Cardiac fibroblast (primary cell): ENCODE results near the gene ITFG1.
"Not testable (repeated sequence)": the region's sequence is repeated elsewhere in the genome, so short reads cannot be mapped to it uniquely, and the experiment has no call there.

Source experiments
- DNase-seq, 2 donors: peaks; one replicate each; pipeline versions ENCODE4 v3.0.0 to v3.0.0-alpha.2; 2010; ENCODE audit warnings: low read depth in 2 of 2
- H3K4me3 ChIP-seq, 2 donors: replicated peaks in 1 of 2; 1 replicate in 1 of 2; 2 replicates in 1 of 2; pipeline ENCODE4 v1.5.1; 2011; ENCODE audit warnings: low read depth in 2 of 2, low read length in 2 of 2, mild to moderate bottlenecking in 2 of 2, moderate library complexity in 1 of 2
- CTCF ChIP-seq: IDR thresholded peaks from one replicate; pipeline ENCODE4 v1.5.1; 2011; ENCODE audit warnings: low read depth, mild to moderate bottlenecking, low read length, inconsistent platforms

ITFG1 gene

GRCh38 chr16:47475786-47476185, 14.9 kb upstream of the ITFG1 start:
- TF ChIP-seq CTCF: no peak
- H3K4me3 ChIP-seq: no peak overlapping the region
- peak in 1 of 2 donors; percentile 50 for DNase-seq

- TF ChIP-seq CTCF: no peak
- no peak for DNase-seq
- H3K4me3 ChIP-seq: no peak overlapping the region
Measured at GRCh38 chr16:47473792-47474191, 12.9 kb upstream of the ITFG1 start.

- DNase-seq, H3K4me3 ChIP-seq: not testable (repeated sequence)
Measured at GRCh38 chr16:47473004-47473403, 12.1 kb upstream of the ITFG1 start.

GRCh38 chr16:47470810-47471209, 9.9 kb upstream of the ITFG1 start:
- TF ChIP-seq CTCF: no peak
- DNase-seq: no peak
- no peak overlapping the region for H3K4me3 ChIP-seq

GRCh38 chr16:47470211-47470610, 9.3 kb upstream of the ITFG1 start:
- TF ChIP-seq CTCF: no peak
- DNase-seq: no peak

GRCh38 chr16:47469227-47469626, 8.4 kb upstream of the ITFG1 start:
- no peak for TF ChIP-seq CTCF
- H3K4me3 ChIP-seq: no peak overlapping the region
- DNase-seq: no peak

More at GRCh38 chr16:47470211-47470610, 9.3 kb upstream of the ITFG1 start:
- H3K4me3 ChIP-seq: no peak overlapping the region

- peak in 1 of 2 donors; percentile 52 for DNase-seq
- not testable (repeated sequence) for H3K4me3 ChIP-seq
Measured at GRCh38 chr16:47468070-47468689, 7.3 kb upstream of the ITFG1 start.

- no peak for DNase-seq
- no peak for TF ChIP-seq CTCF
- H3K4me3 ChIP-seq: no peak overlapping the region
Measured at GRCh38 chr16:47467501-47467900, 6.6 kb upstream of the ITFG1 start.
